ENCODE results near the gene EXO1. TPM values are rescaled to one million over a fixed set of nuclear protein-coding genes. Genes with fewer than 3 reads are reported as not detected.

EXO1 gene
- polyA plus RNA-seq, 1 of the 3 experiments (the other 2 are of a cell fraction) = 3.9 TPM

DNA sequence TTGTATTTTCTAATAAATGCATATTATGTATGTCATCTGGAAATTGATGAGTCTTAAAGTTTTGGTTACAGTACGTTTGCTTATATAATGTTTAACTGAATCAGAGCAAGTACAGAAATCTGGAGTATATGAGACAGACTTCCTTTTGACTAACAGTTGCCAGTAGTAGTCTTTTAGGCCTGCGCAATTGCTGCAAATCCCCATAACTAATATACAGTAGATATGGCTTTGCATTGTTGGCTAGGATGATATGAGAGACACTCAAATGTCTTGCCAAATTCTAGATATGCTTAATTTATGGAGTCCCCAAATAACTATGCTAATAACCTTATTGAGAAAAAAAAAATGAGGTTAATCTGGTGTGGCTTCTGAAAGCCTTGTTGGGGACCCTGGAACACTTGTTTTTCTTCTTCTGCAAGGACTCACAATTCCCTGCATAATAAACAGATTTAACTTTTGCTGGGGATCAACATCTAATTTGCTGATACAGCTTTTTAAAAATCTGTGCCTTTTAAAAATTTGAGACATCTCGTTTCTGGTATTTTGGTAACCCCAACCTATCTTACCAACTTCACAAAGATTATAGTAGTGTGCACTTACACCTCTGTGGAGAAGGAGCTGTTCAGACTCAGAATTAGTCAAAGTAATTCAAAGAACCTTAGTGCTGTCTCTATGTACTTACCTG is 22.9 kb downstream of the EXO1 start:
- H3K4me1 ChIP-seq (ENCODE audit: control insufficient read depth in 1 of 2, insufficient read depth in 2 of 2, low read depth in 1 of 2, low read length in 1 of 2) = no peaks in the 10 kb centered on the region; a peak in 1 of 4 replicates
- TF ChIP-seq, protein P1, sequence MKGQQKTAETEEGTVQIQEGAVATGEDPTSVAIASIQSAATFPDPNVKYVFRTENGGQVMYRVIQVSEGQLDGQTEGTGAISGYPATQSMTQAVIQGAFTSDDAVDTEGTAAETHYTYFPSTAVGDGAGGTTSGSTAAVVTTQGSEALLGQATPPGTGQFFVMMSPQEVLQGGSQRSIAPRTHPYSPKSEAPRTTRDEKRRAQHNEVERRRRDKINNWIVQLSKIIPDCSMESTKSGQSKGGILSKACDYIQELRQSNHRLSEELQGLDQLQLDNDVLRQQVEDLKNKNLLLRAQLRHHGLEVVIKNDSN (IDR thresholded peaks at IDR 0.05; ENCODE audit: borderline replicate concordance, low read depth) = no peak
- H3K9me3 ChIP-seq = no peaks in the 10 kb centered on the region
- POLR2A ChIA-PET = no interaction called here
- whole genome bisulfite sequencing (ENCODE audit: low lambda C conversion rate) = 94% methylated on average over 3 of the region's 3 CpGs
- no peaks in the 10 kb centered on the region for H3K79me2 ChIP-seq (ENCODE audit: insufficient read depth)
- H3K27me3 ChIP-seq (ENCODE audit: insufficient read depth) = no peaks in the 10 kb centered on the region
- no peak for DNase-seq
- no peaks in the 10 kb centered on the region for H3K9me2 ChIP-seq
- H3K27ac ChIP-seq (ENCODE audit: low read depth in 2 of 2, low read length in 1 of 2) = no peak overlapping the region
- H3K9ac ChIP-seq = no peak overlapping the region
- H4K20me1 ChIP-seq (ENCODE audit: insufficient read depth) = no peaks in the 10 kb centered on the region
- no peak overlapping the region for H3K4me3 ChIP-seq (ENCODE audit: low read depth in 2 of 2, low read length in 1 of 2)
- H3K36me3 ChIP-seq (replicated peaks in 1 of 2; ENCODE audit: control insufficient read depth in 1 of 2, insufficient read depth in 2 of 2, low read length in 1 of 2) = peaks cover 3 to 18% of the 10 kb centered on the region in 2 experiments
- H3F3A ChIP-seq (replicated peaks; ENCODE audit: insufficient read depth) = no peaks in the 10 kb centered on the region
- CTCF ChIA-PET = no interaction called here
- H2AFZ ChIP-seq (ENCODE audit: low read depth) = peak overlapping the region; percentile 30; the same call in 1 of the 2 replicates
- no peak overlapping the region for H3K4me2 ChIP-seq

DNA sequence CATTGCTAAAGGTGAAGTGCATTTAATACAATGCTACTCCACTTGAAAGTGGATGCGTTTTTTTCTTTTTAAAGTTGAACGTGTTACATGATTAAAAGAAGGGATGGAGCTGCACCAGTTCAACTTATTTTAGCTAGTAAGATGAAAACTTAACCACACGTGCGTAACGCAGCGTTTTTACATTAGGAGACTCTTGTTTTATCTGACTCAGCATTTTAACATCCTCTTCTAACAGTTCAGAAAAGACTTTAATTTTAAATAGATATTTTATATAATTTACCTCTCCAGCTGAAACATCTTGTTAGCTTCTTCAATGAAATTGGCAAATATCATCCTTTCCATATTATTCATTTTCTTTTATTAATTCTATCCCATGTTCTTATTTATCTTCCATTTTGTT is 33.4 kb downstream of the EXO1 start:
- Histone ChIP-seq H4K20me1 (ENCODE audit: insufficient read depth) (no peaks in the 10 kb centered on the region), H3K4me2 (no peak overlapping the region), H3K9ac (no peak overlapping the region), H3K79me2 (ENCODE audit: insufficient read depth) (no peaks in the 10 kb centered on the region; the same call in 1 of the 2 replicates), H3K9me3 (no peaks in the 10 kb centered on the region), H3K27ac (ENCODE audit: low read depth in 2 of 2, low read length in 1 of 2) (no peak overlapping the region), H3K9me2 (no peaks in the 10 kb centered on the region), H3K36me3 (replicated peaks in 1 of 2; ENCODE audit: control insufficient read depth in 1 of 2, insufficient read depth in 2 of 2, low read length in 1 of 2) (peaks cover 13 to 48% of the 10 kb centered on the region in 2 experiments), H3F3A (replicated peaks; ENCODE audit: insufficient read depth) (no peaks in the 10 kb centered on the region), H3K4me3 (ENCODE audit: low read depth in 2 of 2, low read length in 1 of 2) (no peak overlapping the region), H3K27me3 (ENCODE audit: insufficient read depth) (no peaks in the 10 kb centered on the region), H2AFZ (ENCODE audit: low read depth) (no peak overlapping the region), H3K4me1 (ENCODE audit: control insufficient read depth in 1 of 2, insufficient read depth in 2 of 2, low read depth in 1 of 2, low read length in 1 of 2) (no peaks in the 10 kb centered on the region)
- TF ChIP-seq FOSL2 (IDR thresholded peaks at IDR 0.05; ENCODE audit: borderline replicate concordance, low read depth) (no peak), GATA2 (CRISPR knock-in tag; IDR thresholded peaks at IDR 0.05) (no peak), NFIC (IDR thresholded peaks at IDR 0.05; ENCODE audit: borderline replicate concordance) (no peak), SIN3A (IDR thresholded peaks at IDR 0.05; ENCODE audit: borderline replicate concordance, low read depth, low read length) (no peak), NRF1 (IDR thresholded peaks at IDR 0.05; ENCODE audit: low read depth, low read length) (no peak), TCF12 (IDR thresholded peaks at IDR 0.05) (no peak), RAD21 (IDR thresholded peaks at IDR 0.05; ENCODE audit: low read length) (no peak), FOXJ3 (CRISPR knock-in tag; IDR thresholded peaks at IDR 0.05) (no peak), RXRA (IDR thresholded peaks at IDR 0.05; ENCODE audit: borderline replicate concordance, low read depth) (no peak), MXI1 (IDR thresholded peaks at IDR 0.05; ENCODE audit: low read depth, low read length) (no peak), ELF1 (IDR thresholded peaks at IDR 0.05) (no peak), YY1 (IDR thresholded peaks at IDR 0.05; ENCODE audit: low read depth) (no peak)
- TF ChIP-seq, protein P2, sequence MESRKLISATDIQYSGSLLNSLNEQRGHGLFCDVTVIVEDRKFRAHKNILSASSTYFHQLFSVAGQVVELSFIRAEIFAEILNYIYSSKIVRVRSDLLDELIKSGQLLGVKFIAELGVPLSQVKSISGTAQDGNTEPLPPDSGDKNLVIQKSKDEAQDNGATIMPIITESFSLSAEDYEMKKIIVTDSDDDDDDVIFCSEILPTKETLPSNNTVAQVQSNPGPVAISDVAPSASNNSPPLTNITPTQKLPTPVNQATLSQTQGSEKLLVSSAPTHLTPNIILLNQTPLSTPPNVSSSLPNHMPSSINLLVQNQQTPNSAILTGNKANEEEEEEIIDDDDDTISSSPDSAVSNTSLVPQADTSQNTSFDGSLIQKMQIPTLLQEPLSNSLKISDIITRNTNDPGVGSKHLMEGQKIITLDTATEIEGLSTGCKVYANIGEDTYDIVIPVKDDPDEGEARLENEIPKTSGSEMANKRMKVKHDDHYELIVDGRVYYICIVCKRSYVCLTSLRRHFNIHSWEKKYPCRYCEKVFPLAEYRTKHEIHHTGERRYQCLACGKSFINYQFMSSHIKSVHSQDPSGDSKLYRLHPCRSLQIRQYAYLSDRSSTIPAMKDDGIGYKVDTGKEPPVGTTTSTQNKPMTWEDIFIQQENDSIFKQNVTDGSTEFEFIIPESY (IDR thresholded peaks at IDR 0.05; ENCODE audit: borderline replicate concordance, low read depth) = no peak
- TF ChIP-seq, protein P1 (IDR thresholded peaks at IDR 0.05; ENCODE audit: borderline replicate concordance, low read depth) = no peak
- TF ChIP-seq, protein P3, sequence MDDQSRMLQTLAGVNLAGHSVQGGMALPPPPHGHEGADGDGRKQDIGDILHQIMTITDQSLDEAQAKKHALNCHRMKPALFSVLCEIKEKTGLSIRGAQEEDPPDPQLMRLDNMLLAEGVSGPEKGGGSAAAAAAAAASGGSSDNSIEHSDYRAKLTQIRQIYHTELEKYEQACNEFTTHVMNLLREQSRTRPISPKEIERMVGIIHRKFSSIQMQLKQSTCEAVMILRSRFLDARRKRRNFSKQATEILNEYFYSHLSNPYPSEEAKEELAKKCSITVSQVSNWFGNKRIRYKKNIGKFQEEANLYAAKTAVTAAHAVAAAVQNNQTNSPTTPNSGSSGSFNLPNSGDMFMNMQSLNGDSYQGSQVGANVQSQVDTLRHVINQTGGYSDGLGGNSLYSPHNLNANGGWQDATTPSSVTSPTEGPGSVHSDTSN (IDR thresholded peaks at IDR 0.05) = no peak
- TF ChIP-seq, protein P4, sequence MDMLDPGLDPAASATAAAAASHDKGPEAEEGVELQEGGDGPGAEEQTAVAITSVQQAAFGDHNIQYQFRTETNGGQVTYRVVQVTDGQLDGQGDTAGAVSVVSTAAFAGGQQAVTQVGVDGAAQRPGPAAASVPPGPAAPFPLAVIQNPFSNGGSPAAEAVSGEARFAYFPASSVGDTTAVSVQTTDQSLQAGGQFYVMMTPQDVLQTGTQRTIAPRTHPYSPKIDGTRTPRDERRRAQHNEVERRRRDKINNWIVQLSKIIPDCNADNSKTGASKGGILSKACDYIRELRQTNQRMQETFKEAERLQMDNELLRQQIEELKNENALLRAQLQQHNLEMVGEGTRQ (IDR thresholded peaks at IDR 0.05; ENCODE audit: borderline replicate concordance, low read depth, low read length) = no peak
- ChIA-PET CTCF (interaction anchor here (1.0 to 1.3 kb wide), 2 partner anchors 15 to 18 kb away, joined by 3 to 5 read pairs; no protein-coding TSS in a partner anchor), POLR2A (no interaction called here)
- WGBS (ENCODE audit: low lambda C conversion rate) = 96% methylated on average over 6 of the region's 6 CpGs
- DNase-seq = no peak

Data from SK-N-SH (cell line).